Measurements from ENCODE around the gene SEC23B.
A peak's percentile ranks its signal among the peaks of the same experiment; 100 is the strongest.

SEC23B gene

GRCh38 chr20:18588574-18588933 lies 80.8 kb downstream of the SEC23B start:
- DNase-seq, result peak in 1 of 2 experiments; percentile 45

GRCh38 chr20:18589941-18590674 lies 82.4 kb downstream of the SEC23B start:
- no peak for DNase-seq

GRCh38 chr20:18596270-18596669 lies 88.5 kb downstream of the SEC23B start:
- no peak for DNase-seq

GRCh38 chr20:18609741-18610140 lies 102.0 kb downstream of the SEC23B start:
- DNase-seq, result no peak

Data from Kasumi-1 (cell line).